NCI-H2107 treated with DMSO at 0.1 percent for 48 hours (cell line): ENCODE results near the gene NEDD4.
"Not testable (repeated sequence)": the region's sequence is repeated elsewhere in the genome, so short reads cannot be mapped to it uniquely, and the experiment has no call there.

Experiments
- DNase-seq: peaks from one replicate; lab custom pipeline; 2025; ENCODE audit not compliant: unreplicated experiment; lab: John Stamatoyannopoulos, UW

The NEDD4 gene

DNA sequence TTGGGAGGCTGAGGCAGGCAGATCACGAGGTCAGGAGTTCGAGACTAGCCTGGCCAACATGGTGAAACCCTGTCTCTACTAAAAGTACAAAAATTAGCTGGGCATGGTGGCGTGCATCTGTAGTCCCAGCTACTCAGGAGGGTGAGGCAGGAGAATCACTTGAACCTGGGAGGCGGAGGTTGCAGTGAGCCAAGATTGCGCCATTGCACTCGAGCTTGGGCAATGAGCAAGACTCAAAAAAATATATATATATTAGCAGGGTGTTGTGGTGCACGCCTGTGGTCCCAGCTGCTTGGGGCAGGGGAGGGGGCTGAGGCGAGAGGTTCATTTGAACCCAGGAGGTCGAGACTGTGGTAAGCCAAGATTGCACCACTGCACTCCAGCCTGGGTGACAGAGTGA, 207.8 kb downstream of the NEDD4 start:
- not testable (repeated sequence) for DNase-seq

DNA sequence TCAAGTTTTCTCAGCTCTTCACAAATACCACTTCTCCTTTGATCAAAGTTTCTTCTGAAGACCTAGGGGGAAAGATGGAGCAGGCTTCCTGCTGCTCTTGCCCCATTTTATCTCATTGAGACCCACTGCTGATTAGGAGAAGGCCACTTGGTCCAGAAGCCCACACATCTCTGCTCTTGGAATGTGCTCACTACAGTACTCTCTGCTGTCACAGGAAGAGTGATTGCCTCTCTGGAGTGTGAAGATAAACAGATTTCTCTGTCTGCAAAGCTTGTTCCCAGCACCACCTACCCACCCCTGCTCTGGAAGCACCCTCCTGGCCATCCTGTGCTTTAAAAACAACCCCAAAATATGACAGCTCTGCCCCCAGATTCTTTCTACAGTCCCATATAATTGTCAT, 209.1 kb downstream of the NEDD4 start:
- no peak for DNase-seq

GRCh38 chr15:55782901-55783300, 210.5 kb downstream of the NEDD4 start:
- DNase-seq, result no peak

GRCh38 chr15:55780292-55780691, 213.1 kb downstream of the NEDD4 start:
- DNase-seq, result no peak

DNA sequence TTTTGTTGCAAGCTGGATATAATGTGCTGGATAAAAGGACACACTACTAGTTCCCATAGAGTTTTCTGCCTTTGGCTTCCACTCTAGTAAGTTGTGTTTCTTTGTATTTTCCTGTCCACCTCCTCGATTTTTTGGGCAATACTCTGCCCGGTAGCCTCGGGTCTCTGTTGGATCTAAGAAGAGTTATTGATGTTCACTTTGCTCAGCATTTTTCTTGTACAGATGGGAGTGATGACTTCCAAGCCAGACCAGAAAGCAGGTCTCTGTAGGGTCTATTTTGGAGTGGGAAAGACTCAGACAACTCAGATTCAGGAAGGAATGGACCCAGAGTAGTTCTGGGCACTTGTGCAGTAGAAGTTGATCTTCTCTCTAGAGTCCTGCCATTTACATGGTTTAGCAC, 214.5 kb downstream of the NEDD4 start:
- no peak for DNase-seq
